Right lobe of liver (tissue), 6 donors: ENCODE measurements around the gene TMX2. TPM values are rescaled to one million over a fixed set of nuclear protein-coding genes. Genes with fewer than 3 reads are reported as not detected.

Source experiments
- ATAC-seq, 4 donors: fragments of 200-7000 bp; cut with Tn5 transposase; one replicate each; pipeline ENCODE4 v1.9.1; 2020; ENCODE audit warnings: mild to moderate bottlenecking in 4 of 4, moderate library complexity in 4 of 4
- DNase-seq, 3 donors: peaks; one replicate each; pipeline ENCODE4 v3.0.0-alpha.2; 2020
- H3K27ac ChIP-seq, 3 donors: fragments of 200-600 bp; one replicate each; pipeline ENCODE4 v1.8.0; 2022
- H3K27me3 ChIP-seq, 2 donors: fragments of 200-600 bp; one replicate each; pipeline ENCODE4 v1.8.0; 2022
- H3K36me3 ChIP-seq, 4 donors: fragments of 200-600 bp; sonication (generic) in 1 of 4; one replicate each; pipeline versions ENCODE4 v1.5.1 to v1.8.0; 2017 to 2022; ENCODE audit warnings: control low read depth in 1 of 4
- H3K4me1 ChIP-seq, 4 donors: fragments of 200-600 bp; sonication (generic) in 1 of 4; one replicate each; pipeline versions ENCODE4 v1.5.1 to v1.8.0; 2017 to 2022; ENCODE audit warnings: control low read depth in 1 of 4
- H3K4me3 ChIP-seq, 3 donors: fragments of 200-600 bp; one replicate each; pipeline ENCODE4 v1.8.0; 2022
- H3K9me3 ChIP-seq, 4 donors: fragments of 200-600 bp; sonication (generic) in 1 of 4; one replicate each; pipeline versions ENCODE4 v1.5.1 to v1.8.0; 2017 to 2022; ENCODE audit warnings: control low read depth in 1 of 4
- CTCF ChIP-seq, 4 donors: fragments of 200-600 bp in 3 of 4; fragments of 450-650 bp in 1 of 4; IDR thresholded peaks; one replicate each; pipeline versions ENCODE4 v1.5.1 to v1.8.0; 2016 to 2022; ENCODE audit warnings: antibody characterized with exemption in 4 of 4, mild to moderate bottlenecking in 2 of 4
- POLR2A ChIP-seq: fragments of 450-650 bp; IDR thresholded peaks from one replicate; pipeline ENCODE4 v1.6.1; 2017; ENCODE audit warnings: antibody characterized with exemption, mild to moderate bottlenecking
- WGBS: methylation state at CpG from one replicate; pipeline ENCODE4 v1.1.6; 2018; ENCODE audit warnings: low coverage, low lambda C conversion rate; ENCODE audit not compliant: insufficient coverage; ENCODE audit errors: missing lambda C conversion rate; 5-methylcytosine and 5-hydroxymethylcytosine counted together
- intact Hi-C, 2 donors: fragments of 100-400 bp; cut with DNase I; formaldehyde crosslinking; loops; one replicate each; pipeline versions ENCODE4 v1.11.2 to v1.14.1; 2022
- total RNA-seq, 6 experiments: library from RNA; depleted of rRNA in 2 of 6; stranded (reverse); fragments of >200 nt in 2 of 6; fragmentation: NEBNext Ultra II Directional in 3 of 6; extraction: Animal tissue kit (Norgen Biotek cat#: 25700) in 3 of 6; gene quantifications; one replicate each; pipeline versions ENCODE4 v1.1.0 to v1.2.4, GENCODE V29; 2016 to 2023
- donor health status: DM: no; HTN: yes; CAD: no.
- donor health status: DM: no; HTN: no; CAD: no.
- donor health status: DM: no; HTN: no; CAD: no.
- donor health status: DM: no; HTN: yes; CAD: no.
- donor health status: DM: no; HTN: yes; CAD: no.

Gene TMX2
- total RNA-seq, 6 experiments from 2014 or later, result 39.1 to 53.8 (median 48.5) TPM

GRCh38 chr11:57758174-57758573 is 45.8 kb downstream of the TMX2 start:
- DNase-seq, result no peak
- no peak for TF ChIP-seq CTCF (IDR thresholded peaks at IDR 0.05)
- no peak for TF ChIP-seq POLR2A
- Histone ChIP-seq H3K36me3 (no peaks in the 10 kb centered on the region), H3K9me3 (no peaks in the 10 kb centered on the region), H3K27me3 (no peaks in the 10 kb centered on the region), H3K4me3 (no peak overlapping the region), H3K4me1 (peaks cover 0 to 5% (median 0%) of the 10 kb centered on the region in 4 donors), H3K27ac (no peak overlapping the region)
- ATAC-seq, result no peak
- intact Hi-C loops, result no loop called here
- 59% methylated on average over 3 of the region's 3 CpGs for WGBS

- intact Hi-C loops, result no loop called here
- 4% methylated on average over 13 of the region's 13 CpGs for WGBS
- H3K27ac ChIP-seq, result peak within 1 kb of the TSS; percentile 89 to 98 (median 95)
- ATAC-seq, result peak; percentile 96 to 99 (median 98)
- DNase-seq, result peak; percentile 83 to 91 (median 85)
- no peaks in the 10 kb centered on the region for H3K36me3 ChIP-seq
- H3K4me3 ChIP-seq, result peak within 1 kb of the TSS; percentile 54 to 60 (median 57)
- no peaks in the 10 kb centered on the region for H3K27me3 ChIP-seq
- H3K4me1 ChIP-seq, result peaks cover 0 to 31% (median 10%) of the 10 kb centered on the region in 4 donors
- no peaks in the 10 kb centered on the region for H3K9me3 ChIP-seq
- TF ChIP-seq CTCF (IDR thresholded peaks at IDR 0.05), result no peak
- TF ChIP-seq POLR2A, result peak; percentile 91
Observed at GRCh38 chr11:57761301-57762234, 49.2 kb downstream of the TMX2 start, which contains the start of gene CTNND1. Gene CTNND1 (plus strand): TSS chr11:57761802. CDS start chr11:57791479, 29,677 bp downstream.

- TF ChIP-seq POLR2A (no peak), CTCF (IDR thresholded peaks at IDR 0.05) (no peak)
- intact Hi-C loops, result no loop called here
- Histone ChIP-seq H3K4me3 (peak overlapping the region; percentile 54 to 60 (median 57)), H3K4me1 (peaks cover 0 to 32% (median 10%) of the 10 kb centered on the region in 4 donors), H3K9me3 (no peaks in the 10 kb centered on the region), H3K27me3 (no peaks in the 10 kb centered on the region), H3K27ac (peak overlapping the region; percentile 89 to 98 (median 95)), H3K36me3 (no peaks in the 10 kb centered on the region)
- DNase-seq (no peak), ATAC-seq (peak; percentile 41 to 54 (median 48))
- 0% methylated on average over 9 of the region's 9 CpGs for WGBS
Observed at GRCh38 chr11:57762235-57762861, 50.0 kb downstream of the TMX2 start.

- H3K4me1 ChIP-seq, result peaks cover 0 to 32% (median 10%) of the 10 kb centered on the region in 4 donors
- TF ChIP-seq CTCF (IDR thresholded peaks at IDR 0.05) (peak in 3 of 4 donors; percentile 14 to 25 (median 22)), POLR2A (no peak)
- WGBS, result 5% methylated on average over 1 of the region's 1 CpG
- no peak for DNase-seq
- no peaks in the 10 kb centered on the region for H3K9me3 ChIP-seq
- no peaks in the 10 kb centered on the region for H3K36me3 ChIP-seq
- H3K27me3 ChIP-seq, result no peaks in the 10 kb centered on the region
- H3K4me3 ChIP-seq, result peak overlapping the region; percentile 54 to 60 (median 57)
- H3K27ac ChIP-seq, result peak overlapping the region; percentile 89 to 98 (median 95)
- peak in 3 of 4 donors; percentile 26 to 44 (median 38) for ATAC-seq
- intact Hi-C loops, result no loop called here
Observed at GRCh38 chr11:57763568-57763967, 51.2 kb downstream of the TMX2 start.
